A673 (cell line): ENCODE results near the gene LEFTY2. TPM values are rescaled to one million over a fixed set of nuclear protein-coding genes. Genes with fewer than 3 reads are reported as not detected.
A peak's percentile ranks its signal among the peaks of the same experiment; 100 is the strongest.
"Not testable (repeated sequence)": the region's sequence is repeated elsewhere in the genome, so short reads cannot be mapped to it uniquely, and the experiment has no call there.

ENCODE experiments used
- BruUV-seq: library from RNA; stranded (reverse); fragments of 400-500 nt; replicated peaks from 2 replicates; lab custom pipeline; 2021; lab: Mats Ljungman, UMichigan
- CTCF ChIA-PET: fragments of 300-600 bp; sonication (Branson Sonifier 250); formaldehyde crosslinking; loops from one replicate; lab custom pipeline; 2022; ENCODE audit warnings: antibody characterized with exemption; lab: Charles Lee
- POLR2A ChIA-PET: fragments of 300-600 bp; sonication (Branson Sonifier 250); formaldehyde crosslinking; loops from one replicate; lab custom pipeline; 2022; ENCODE audit warnings: antibody characterized with exemption; ENCODE audit not compliant: low non-redundant PET; lab: Charles Lee
- DNase-seq: peaks from one replicate; pipeline ENCODE4 v3.0.0-alpha.2; 2015; ENCODE audit warnings: low spot score
- H3K27ac ChIP-seq: fragments of 200-600 bp; sonication (generic); 2 replicates; pipeline ENCODE4 v1.5.1; 2016; ENCODE audit warnings: mixed run types, low read depth, mild to moderate bottlenecking, mixed read lengths, antibody characterized with exemption, low read length; ENCODE audit not compliant: poor library complexity, severe bottlenecking
- H3K27me3 ChIP-seq: fragments of 200-600 bp; sonication (generic); replicated peaks from 2 replicates; pipeline ENCODE4 v1.6.1; 2017; ENCODE audit warnings: mixed run types, low read depth, mild to moderate bottlenecking, mixed read lengths, antibody characterized with exemption, low read length; ENCODE audit not compliant: insufficient read depth, poor library complexity
- H3K36me3 ChIP-seq: fragments of 200-600 bp; sonication (generic); 2 replicates; pipeline ENCODE4 v1.6.1; 2016; ENCODE audit warnings: mixed run types, mild to moderate bottlenecking, mixed read lengths, antibody characterized with exemption, low read length; ENCODE audit not compliant: insufficient read depth, poor library complexity, severe bottlenecking
- H3K4me1 ChIP-seq: fragments of 200-600 bp; sonication (generic); 2 replicates; pipeline ENCODE4 v1.6.1; 2017; ENCODE audit warnings: mixed run types, mild to moderate bottlenecking, mixed read lengths, antibody characterized with exemption, low read length; ENCODE audit not compliant: insufficient read depth, poor library complexity, severe bottlenecking
- H3K4me3 ChIP-seq: fragments of 200-600 bp; sonication (generic); 2 replicates; pipeline ENCODE4 v1.5.1; 2016; ENCODE audit warnings: low read depth, mixed run types, mild to moderate bottlenecking, mixed read lengths, low read length; ENCODE audit not compliant: poor library complexity, severe bottlenecking
- H3K9me3 ChIP-seq: fragments of 200-600 bp; sonication (generic); 2 replicates; pipeline ENCODE4 v1.6.1; 2016; ENCODE audit warnings: mixed run types, low read depth, mild to moderate bottlenecking, mixed read lengths, antibody characterized with exemption, low read length; ENCODE audit not compliant: poor library complexity, severe bottlenecking
- CTCF ChIP-seq: fragments of 300-800, 200-600 bp; sonication (generic); conservative IDR thresholded peaks from 2 replicates; pipeline ENCODE4 v1.5.1; 2017; ENCODE audit warnings: low read depth, mild to moderate bottlenecking, antibody characterized with exemption, low read length, moderate library complexity, mixed read lengths
- EZH2 ChIP-seq: fragments of 200-600 bp; sonication (generic); IDR thresholded peaks from 2 replicates; pipeline ENCODE4 v1.6.1; 2017; ENCODE audit warnings: borderline replicate concordance, low read depth, mild to moderate bottlenecking, mixed read lengths, antibody characterized with exemption, low read length; ENCODE audit not compliant: poor library complexity, severe bottlenecking
- intact Hi-C: fragments of 100-400 bp; cut with micrococcal nuclease; formaldehyde crosslinking; loops from one replicate; pipeline ENCODE4 v1.10.0; 2022; ENCODE audit not compliant: unreplicated experiment
- microRNA-seq: library from miRNA; unstranded; fragments of <30 nt; microRNA quantifications from one replicate; pipeline ENCODE4 v1.2.0, GENCODE V29; 2021
- total RNA-seq: library from RNA; stranded (reverse); gene quantifications from 2 replicates; pipeline ENCODE4 v1.2.3, GENCODE V29; 2021

The LEFTY2 gene
- total RNA-seq, 1 experiment from 2014 or later, result not detected

- Histone ChIP-seq H3K4me1 (no peaks in the 10 kb centered on the region), H3K27me3 (no peaks in the 10 kb centered on the region), H3K4me3 (no peak overlapping the region), H3K9me3 (no peaks in the 10 kb centered on the region), H3K36me3 (no peaks in the 10 kb centered on the region), H3K27ac (no peak overlapping the region)
- POLR2A ChIA-PET, result no interaction called here
- CTCF ChIA-PET, result no interaction called here
- no TSS peak for BruUV-seq
- intact Hi-C loops, result no loop called here
- no peak for TF ChIP-seq EZH2
- no peak for TF ChIP-seq CTCF
- DNase-seq, result no peak
Observed at GRCh38 chr1:225888289-225888897, 52.6 kb downstream of the LEFTY2 start.

GRCh38 chr1:225887554-225888288 lies 53.3 kb downstream of the LEFTY2 start:
- POLR2A ChIA-PET, result not testable (repeated sequence)

DNA sequence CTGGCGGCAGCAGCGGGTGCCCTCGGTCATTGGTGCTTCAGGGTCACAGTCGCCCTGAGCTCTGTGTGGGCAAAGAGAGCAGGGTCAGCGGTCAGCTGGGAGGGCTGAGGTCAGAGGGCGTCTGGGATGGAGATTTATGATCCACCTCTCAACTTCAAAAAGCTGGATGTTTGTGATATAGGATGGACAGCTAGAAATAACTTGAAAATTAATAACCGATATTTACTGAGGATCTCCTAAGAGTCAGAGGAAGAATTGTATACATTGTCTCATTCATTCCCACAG lies 54.0 kb downstream of the LEFTY2 start:
- TF ChIP-seq EZH2 (no peak), CTCF (no peak)
- ChIA-PET POLR2A (no interaction called here), CTCF (no interaction called here)
- H3K27ac ChIP-seq, result no peak overlapping the region
- no peak for DNase-seq
- H3K4me3 ChIP-seq, result no peak overlapping the region
- no peaks in the 10 kb centered on the region for H3K9me3 ChIP-seq
- intact Hi-C loops, result no loop called here
- H3K36me3 ChIP-seq, result no peaks in the 10 kb centered on the region
- no peaks in the 10 kb centered on the region for H3K27me3 ChIP-seq
- no TSS peak for BruUV-seq
- H3K4me1 ChIP-seq, result no peaks in the 10 kb centered on the region

More at GRCh38 chr1:225887554-225888288, 53.3 kb downstream of the LEFTY2 start:
- intact Hi-C loops, H3K27me3 ChIP-seq, H3K9me3 ChIP-seq, CTCF ChIA-PET, H3K27ac ChIP-seq, H3K4me1 ChIP-seq, H3K4me3 ChIP-seq, BruUV-seq, H3K36me3 ChIP-seq, DNase-seq: not testable (repeated sequence)

Small RNA genes lying within 50 kb of the gene (microRNA-seq; reads per million reads assigned to microRNA genes)
- 2.7 reads per million, percentile 3 among the genes with 10 or more reads in this experiment for gene MIR6741

Other genes with a start within 250 kb of the LEFTY2 start
- 486 and 491 TPM in 2 replicates for gene SRP9, start 163.4 kb downstream of the LEFTY2 start, total RNA-seq
- gene EPHX1, start 131.1 kb downstream of the LEFTY2 start, total RNA-seq, result 22.4 and 22.8 TPM in 2 replicates
- 25.3 and 31.2 TPM in 2 replicates for gene TMEM63A, start 58.8 kb downstream of the LEFTY2 start, total RNA-seq
- gene LEFTY1, start 52.1 kb downstream of the LEFTY2 start, total RNA-seq, result 0.24 TPM in 1 of 2 replicates, not detected in the other
- 49.5 and 52.5 TPM in 2 replicates for gene PYCR2, start 17.0 kb downstream of the LEFTY2 start, total RNA-seq
- gene SDE2, start 58.1 kb upstream of the LEFTY2 start, total RNA-seq, result 26.7 and 27.7 TPM in 2 replicates
- gene H3-3A, start 121.5 kb upstream of the LEFTY2 start, total RNA-seq, result 638 and 640 TPM in 2 replicates
- 30.5 and 33.4 TPM in 2 replicates for gene ACBD3, start 245.5 kb upstream of the LEFTY2 start, total RNA-seq